Uterine smooth muscle cell (primary cell): ENCODE measurements around the gene PROM1. TPM values are rescaled to one million over a fixed set of nuclear protein-coding genes. Genes with fewer than 3 reads are reported as not detected.

Experiments used
- total RNA-seq: library from RNA; depleted of rRNA; stranded (reverse); fragments of >200 nt; gene quantifications from 2 replicates; pipeline ENCODE4 v1.2.3, GENCODE V29; 2014

The PROM1 gene
- under 0.01 TPM in 1 of 2 replicates, not detected in the other for total RNA-seq

GRCh38 chr4:16083241-16084191, at the start of gene PROM1:
Gene PROM1 (minus strand): TSS chr4:16084023. CDS start chr4:16075906, 8,117 bp downstream.

GRCh38 chr4:15963001-15963451, 120.8 kb downstream of the PROM1 start, which contains the start of gene FGFBP2:
Gene FGFBP2 (minus strand): TSS chr4:15963175. CDS start chr4:15963129, 46 bp downstream.

GRCh38 chr4:15938640-15939039, 145.2 kb downstream of the PROM1 start, which contains the start of gene FGFBP1:
Gene FGFBP1 (minus strand): TSS chr4:15938740. CDS start chr4:15936632, 2,108 bp downstream.

Other genes starting within 250 kb of the PROM1 start
- gene FGFBP1, start 145.3 kb downstream of the PROM1 start, total RNA-seq, result not detected in 2 replicates
- gene FGFBP2, start 120.8 kb downstream of the PROM1 start, total RNA-seq, result not detected in 2 replicates
- gene TAPT1, start 142.4 kb upstream of the PROM1 start, total RNA-seq, result 19.7 and 23.2 TPM in 2 replicates